ENCODE data around the gene LARGE1. TPM values are rescaled to one million over a fixed set of nuclear protein-coding genes. Genes with fewer than 3 reads are reported as not detected.

The LARGE1 gene
- total RNA-seq, 4 donors from 2014 or later, result 24.9 to 51.0 (median 32.7) TPM

DNA sequence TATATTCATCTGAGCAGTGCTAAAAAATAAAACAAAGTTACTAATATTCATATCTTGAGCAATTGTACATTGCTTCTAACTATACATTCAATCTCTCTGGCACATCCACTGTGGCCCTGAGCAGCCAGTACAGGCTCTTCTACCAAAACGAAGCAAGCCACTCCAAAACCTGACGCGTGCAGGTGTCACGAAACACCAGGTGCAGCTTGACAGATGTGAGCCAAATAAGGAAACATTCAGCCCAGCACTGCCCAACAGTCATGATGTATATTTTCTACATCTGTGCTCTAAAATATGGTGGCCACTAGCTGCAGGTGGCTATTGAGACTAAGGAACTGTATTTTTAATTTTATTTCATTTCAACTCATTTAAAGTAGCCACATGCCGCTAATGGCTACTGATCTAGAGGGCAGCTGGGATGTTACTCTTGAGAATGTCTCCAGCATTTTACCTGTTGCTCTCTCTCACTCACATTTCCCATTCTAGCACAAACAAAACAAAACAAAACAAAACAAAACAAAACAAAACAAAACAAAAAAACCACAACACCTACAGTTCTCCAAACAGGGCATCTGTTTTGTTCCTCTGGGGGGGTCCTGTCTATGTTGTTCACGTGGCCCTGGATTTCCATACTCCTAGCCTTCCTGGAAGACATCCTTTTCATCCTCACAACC, 77.7 kb downstream of the LARGE1 start:
- Histone ChIP-seq H3K4me1 (peaks cover 0 to 19% (median 3%) of the 10 kb centered on the region in 4 donors), H3K36me3 (no peaks in the 10 kb centered on the region), H3K9me3 (no peaks in the 10 kb centered on the region), H3K4me3 (no peak overlapping the region), H3K27ac (no peak overlapping the region), H3K27me3 (no peaks in the 10 kb centered on the region)
- WGBS, 2 donors, result 88 to 89% methylated on average over 6 of the region's 6 CpGs
- TF ChIP-seq EP300 (IDR thresholded peaks at IDR 0.05) (no peak), POLR2A (IDR thresholded peaks at IDR 0.05) (no peak)
- TF ChIP-seq, protein P1, sequence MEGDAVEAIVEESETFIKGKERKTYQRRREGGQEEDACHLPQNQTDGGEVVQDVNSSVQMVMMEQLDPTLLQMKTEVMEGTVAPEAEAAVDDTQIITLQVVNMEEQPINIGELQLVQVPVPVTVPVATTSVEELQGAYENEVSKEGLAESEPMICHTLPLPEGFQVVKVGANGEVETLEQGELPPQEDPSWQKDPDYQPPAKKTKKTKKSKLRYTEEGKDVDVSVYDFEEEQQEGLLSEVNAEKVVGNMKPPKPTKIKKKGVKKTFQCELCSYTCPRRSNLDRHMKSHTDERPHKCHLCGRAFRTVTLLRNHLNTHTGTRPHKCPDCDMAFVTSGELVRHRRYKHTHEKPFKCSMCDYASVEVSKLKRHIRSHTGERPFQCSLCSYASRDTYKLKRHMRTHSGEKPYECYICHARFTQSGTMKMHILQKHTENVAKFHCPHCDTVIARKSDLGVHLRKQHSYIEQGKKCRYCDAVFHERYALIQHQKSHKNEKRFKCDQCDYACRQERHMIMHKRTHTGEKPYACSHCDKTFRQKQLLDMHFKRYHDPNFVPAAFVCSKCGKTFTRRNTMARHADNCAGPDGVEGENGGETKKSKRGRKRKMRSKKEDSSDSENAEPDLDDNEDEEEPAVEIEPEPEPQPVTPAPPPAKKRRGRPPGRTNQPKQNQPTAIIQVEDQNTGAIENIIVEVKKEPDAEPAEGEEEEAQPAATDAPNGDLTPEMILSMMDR (IDR thresholded peaks at IDR 0.05), result no peak
- no peak for DNase-seq (ENCODE audit: low spot score in 2 of 2)

DNA sequence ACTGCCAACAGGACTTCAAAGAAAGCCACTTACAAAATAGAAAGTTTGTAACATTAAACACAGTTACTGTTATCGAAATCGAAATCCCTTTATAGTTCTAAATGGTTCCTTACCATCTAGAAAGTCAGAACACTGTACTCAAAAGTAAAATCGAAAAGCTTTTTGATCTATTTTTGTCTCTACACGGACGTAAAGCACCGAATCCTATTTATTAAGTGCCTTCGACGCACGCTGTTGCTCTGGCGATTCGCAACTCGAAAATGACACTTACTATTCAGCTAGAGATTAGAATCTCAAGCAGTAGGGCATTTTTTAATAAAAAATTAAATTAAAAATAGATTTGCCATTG, 78.3 kb downstream of the LARGE1 start:
- 86 to 90% methylated on average over 12 of the region's 12 CpGs for WGBS, 2 donors
- H3K4me1 ChIP-seq, result peaks cover 0 to 19% (median 3%) of the 10 kb centered on the region in 4 donors
- H3K27ac ChIP-seq, result no peak overlapping the region
- H3K36me3 ChIP-seq, result no peaks in the 10 kb centered on the region
- TF ChIP-seq POLR2A (IDR thresholded peaks at IDR 0.05) (no peak), EP300 (IDR thresholded peaks at IDR 0.05) (no peak)
- TF ChIP-seq, protein P1 (IDR thresholded peaks at IDR 0.05), result no peak
- no peak overlapping the region for H3K4me3 ChIP-seq
- no peak for DNase-seq (ENCODE audit: low spot score in 2 of 2)
- no peaks in the 10 kb centered on the region for H3K9me3 ChIP-seq
- no peaks in the 10 kb centered on the region for H3K27me3 ChIP-seq

DNA sequence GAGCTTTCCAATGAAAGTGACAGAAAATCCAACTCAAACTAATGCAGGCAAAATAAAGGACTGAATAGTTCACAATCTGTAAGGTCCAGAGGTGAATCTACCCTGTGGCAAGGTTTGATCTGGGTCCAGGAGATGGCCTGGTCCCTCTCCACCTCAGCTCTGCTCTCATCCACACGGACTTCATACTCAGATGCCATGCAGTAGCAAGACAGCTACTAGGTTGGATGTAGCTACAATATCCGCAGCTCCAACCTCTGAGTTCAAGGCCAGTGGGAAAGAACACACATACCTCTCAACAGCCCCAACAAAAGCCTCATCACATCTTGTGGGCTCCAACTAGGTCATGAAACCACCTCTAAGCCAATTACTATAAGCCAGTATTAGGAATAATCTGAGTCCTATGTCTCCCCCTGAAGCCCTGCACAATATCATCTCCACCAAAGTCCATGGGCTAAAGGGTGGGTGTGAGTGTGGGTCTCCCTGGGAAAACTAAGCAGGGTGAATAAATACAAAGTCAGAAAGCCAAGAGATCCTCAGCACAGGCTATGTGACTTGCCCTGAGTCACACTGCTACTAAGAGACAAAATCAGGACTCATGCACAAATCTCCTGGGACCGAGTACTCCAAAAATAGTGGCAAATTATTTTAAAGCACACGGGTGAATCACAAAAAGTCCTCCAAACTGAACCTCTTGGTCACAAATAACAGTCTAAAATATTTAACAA, 78.8 kb downstream of the LARGE1 start:
- H3K4me3 ChIP-seq, result no peak overlapping the region
- TF ChIP-seq, protein P1 (IDR thresholded peaks at IDR 0.05), result no peak
- no peak for TF ChIP-seq POLR2A (IDR thresholded peaks at IDR 0.05)
- TF ChIP-seq EP300 (IDR thresholded peaks at IDR 0.05), result no peak
- WGBS, 2 donors, result 66 to 69% methylated on average over 4 of the region's 4 CpGs
- no peaks in the 10 kb centered on the region for H3K27me3 ChIP-seq
- H3K9me3 ChIP-seq, result no peaks in the 10 kb centered on the region
- peak overlapping the region in 1 of 4 donors; percentile 42 for H3K27ac ChIP-seq
- H3K36me3 ChIP-seq, result no peaks in the 10 kb centered on the region
- H3K4me1 ChIP-seq, result peaks cover 0 to 19% (median 3%) of the 10 kb centered on the region in 4 donors
- DNase-seq (ENCODE audit: low spot score in 2 of 2), result no peak

DNA sequence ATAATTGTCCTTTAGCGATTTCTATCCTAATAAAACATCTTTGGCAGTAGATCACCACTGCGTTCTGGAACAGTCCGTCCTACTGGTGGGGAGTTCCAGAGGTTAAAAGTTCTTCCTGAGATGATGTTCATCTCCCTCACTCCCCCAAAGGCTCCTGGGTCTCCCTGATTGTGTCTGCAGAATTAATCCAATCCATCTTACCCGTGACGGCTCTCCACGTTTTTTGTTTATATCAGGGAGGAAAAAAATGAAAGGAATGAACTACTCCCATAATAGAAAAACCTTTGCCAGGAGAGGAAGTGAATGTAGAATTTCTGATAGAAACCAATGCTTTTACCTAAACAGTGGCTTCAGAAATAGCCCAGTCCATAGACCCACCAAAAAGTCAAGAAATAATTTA, 81.6 kb downstream of the LARGE1 start:
- no peak for DNase-seq (ENCODE audit: low spot score in 2 of 2)
- no peaks in the 10 kb centered on the region for H3K27me3 ChIP-seq
- 51 to 58% methylated on average over 6 of the region's 6 CpGs for WGBS, 2 donors
- no peaks in the 10 kb centered on the region for H3K9me3 ChIP-seq
- TF ChIP-seq EP300 (IDR thresholded peaks at IDR 0.05) (no peak), POLR2A (IDR thresholded peaks at IDR 0.05) (no peak)
- TF ChIP-seq, protein P1 (IDR thresholded peaks at IDR 0.05), result no peak
- H3K4me1 ChIP-seq, result peaks cover 0 to 14% (median 3%) of the 10 kb centered on the region in 4 donors
- no peak overlapping the region for H3K4me3 ChIP-seq
- no peaks in the 10 kb centered on the region for H3K36me3 ChIP-seq
- no peak overlapping the region for H3K27ac ChIP-seq

DNA sequence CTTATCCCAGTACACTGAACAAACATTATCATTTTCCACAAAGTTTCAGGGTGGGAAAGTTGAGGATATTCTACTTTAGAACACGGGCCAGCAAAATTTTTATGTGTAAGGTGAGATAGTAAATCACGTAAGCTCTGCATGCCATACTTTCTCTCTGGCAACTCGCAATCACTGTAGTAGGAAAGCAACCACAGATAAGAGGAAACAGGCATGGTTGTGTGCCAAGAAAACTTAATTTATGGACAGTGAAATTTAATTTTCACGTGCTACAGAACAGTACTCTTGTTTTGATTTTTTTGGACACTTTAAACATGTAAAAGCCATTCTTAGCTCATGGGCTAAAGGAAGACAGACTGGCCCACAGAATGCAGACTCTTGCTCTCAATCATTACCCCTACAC, 82.5 kb downstream of the LARGE1 start:
- H3K27me3 ChIP-seq, result no peaks in the 10 kb centered on the region
- H3K27ac ChIP-seq, result no peak overlapping the region
- peaks cover 0 to 14% (median 3%) of the 10 kb centered on the region in 4 donors for H3K4me1 ChIP-seq
- 68 to 73% methylated on average over 4 of the region's 4 CpGs for WGBS, 2 donors
- H3K9me3 ChIP-seq, result no peaks in the 10 kb centered on the region
- no peak for DNase-seq (ENCODE audit: low spot score in 2 of 2)
- H3K4me3 ChIP-seq, result no peak overlapping the region
- TF ChIP-seq POLR2A (IDR thresholded peaks at IDR 0.05), result no peak
- no peak for TF ChIP-seq EP300 (IDR thresholded peaks at IDR 0.05)
- TF ChIP-seq, protein P1 (IDR thresholded peaks at IDR 0.05), result no peak
- H3K36me3 ChIP-seq, result no peaks in the 10 kb centered on the region

Measured in tibial nerve (tissue), 4 donors.